DMS53 treated with DMSO at 0.1 percent for 48 hours (cell line): Measurements from ENCODE around the gene SPATA20.
A peak's percentile ranks its signal among the peaks of the same experiment; 100 is the strongest.

Source experiments
- DNase-seq: peaks from one replicate; lab custom pipeline; 2025; ENCODE audit not compliant: unreplicated experiment; lab: John Stamatoyannopoulos, UW

The SPATA20 gene

DNA sequence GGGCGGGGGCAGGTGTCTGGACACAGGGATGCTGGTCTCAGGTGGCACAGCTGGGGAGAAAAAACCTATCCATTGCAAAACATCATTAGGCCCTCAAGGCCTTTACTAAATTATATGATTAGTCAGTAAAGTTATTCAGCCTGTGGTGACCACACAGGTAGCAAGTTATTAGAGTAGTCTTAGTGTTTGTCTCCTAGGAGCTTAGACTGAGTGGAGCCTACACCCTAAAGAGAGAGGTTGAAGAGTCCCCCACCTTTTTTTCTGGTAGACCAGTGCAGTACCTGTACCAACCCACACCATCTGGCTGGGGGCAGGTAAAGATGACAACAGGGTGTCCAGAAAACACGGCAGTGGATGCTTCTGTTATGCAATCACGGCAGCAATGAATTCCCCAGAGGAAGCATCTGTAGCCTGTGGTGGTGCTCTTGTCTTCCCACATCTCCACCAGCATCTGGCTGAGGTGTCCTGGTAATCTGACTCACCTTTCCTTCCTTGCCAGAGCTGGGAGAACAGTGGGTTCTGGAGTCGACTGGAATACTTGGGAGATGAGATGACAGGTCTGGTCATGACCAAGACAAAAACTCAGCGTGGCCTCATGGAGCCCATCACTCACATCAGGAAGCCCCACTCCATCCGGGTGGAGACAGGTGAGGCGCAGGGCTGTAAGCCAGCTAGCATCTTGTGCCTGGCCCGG, 27.7 kb upstream of the SPATA20 start:
- DNase-seq, result no peak

DNA sequence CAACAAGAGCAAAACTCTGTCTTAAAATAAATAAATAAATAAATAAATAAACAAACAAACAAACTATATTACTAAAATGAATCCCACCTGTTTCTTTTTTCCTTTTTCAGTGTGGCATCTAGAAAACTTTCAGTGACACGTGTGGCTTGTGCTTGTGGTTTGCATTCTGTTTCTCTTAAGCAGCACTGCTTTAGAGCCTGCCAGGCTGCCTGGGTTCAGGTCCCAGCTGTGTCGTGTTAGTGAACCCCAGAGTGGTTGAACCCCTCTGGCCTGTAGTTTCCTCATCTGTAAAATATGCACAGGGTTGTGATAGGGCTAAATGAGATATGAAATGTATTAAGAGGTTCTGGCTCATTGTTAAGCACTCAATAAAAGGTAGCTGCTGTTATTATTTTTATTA, 26.5 kb upstream of the SPATA20 start:
- no peak for DNase-seq

GRCh38 chr17:50521514-50521913, 25.5 kb upstream of the SPATA20 start:
- DNase-seq, result no peak

DNA sequence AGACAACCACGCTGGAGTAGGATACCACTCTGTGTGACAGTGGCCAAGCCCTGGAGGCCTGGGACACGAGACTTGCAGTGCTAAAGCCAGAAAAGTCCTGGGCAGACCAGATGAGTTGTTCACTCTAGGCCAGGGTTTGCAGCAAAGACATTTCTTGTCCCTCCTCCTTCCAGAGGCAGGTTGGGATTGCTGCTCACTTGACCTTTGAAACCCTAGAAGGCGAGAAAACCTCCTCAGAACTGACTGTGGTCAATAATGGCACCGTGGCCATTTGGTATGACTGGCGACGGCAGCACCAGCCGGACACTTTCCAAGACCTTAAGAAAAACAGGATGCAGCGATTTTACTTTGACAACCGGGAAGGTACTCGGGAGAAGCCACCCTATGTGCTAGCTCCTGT, 24.2 kb upstream of the SPATA20 start:
- no peak for DNase-seq

- DNase-seq, result peak; percentile 35
Observed at GRCh38 chr17:50523208-50523607, 23.8 kb upstream of the SPATA20 start.

- no peak for DNase-seq
Observed at GRCh38 chr17:50524838-50525237, 22.1 kb upstream of the SPATA20 start.

DNA sequence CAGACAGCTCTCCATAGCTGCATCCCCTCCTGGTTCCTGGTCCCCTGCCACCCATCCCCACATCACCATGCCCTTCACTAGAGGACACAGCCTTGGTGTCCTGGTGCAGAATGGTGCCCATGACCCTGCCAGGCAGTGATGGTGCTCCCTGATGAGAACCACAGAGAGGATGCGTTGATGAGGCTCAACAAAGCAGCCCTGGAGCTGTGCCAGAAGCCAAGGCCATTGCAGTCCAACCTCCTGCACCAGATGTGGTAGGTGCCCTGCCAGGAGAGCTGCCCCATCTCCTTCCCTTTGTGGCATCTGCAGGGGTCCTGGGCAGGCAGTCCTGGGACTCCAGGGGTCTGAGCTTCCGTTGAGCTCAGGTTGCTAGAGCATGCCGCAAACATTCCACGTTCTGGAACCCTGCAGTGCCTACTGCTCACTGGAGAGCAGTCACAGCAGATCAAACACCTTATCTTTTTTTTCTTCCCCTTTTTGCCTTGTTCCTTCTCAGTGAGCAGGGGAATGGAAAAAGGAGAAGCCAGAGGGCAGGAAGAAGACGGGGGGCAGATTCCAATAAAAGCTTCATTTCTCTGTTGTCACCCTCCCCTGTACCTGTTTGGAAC, 19.7 kb upstream of the SPATA20 start:
- DNase-seq, result no peak

DNA sequence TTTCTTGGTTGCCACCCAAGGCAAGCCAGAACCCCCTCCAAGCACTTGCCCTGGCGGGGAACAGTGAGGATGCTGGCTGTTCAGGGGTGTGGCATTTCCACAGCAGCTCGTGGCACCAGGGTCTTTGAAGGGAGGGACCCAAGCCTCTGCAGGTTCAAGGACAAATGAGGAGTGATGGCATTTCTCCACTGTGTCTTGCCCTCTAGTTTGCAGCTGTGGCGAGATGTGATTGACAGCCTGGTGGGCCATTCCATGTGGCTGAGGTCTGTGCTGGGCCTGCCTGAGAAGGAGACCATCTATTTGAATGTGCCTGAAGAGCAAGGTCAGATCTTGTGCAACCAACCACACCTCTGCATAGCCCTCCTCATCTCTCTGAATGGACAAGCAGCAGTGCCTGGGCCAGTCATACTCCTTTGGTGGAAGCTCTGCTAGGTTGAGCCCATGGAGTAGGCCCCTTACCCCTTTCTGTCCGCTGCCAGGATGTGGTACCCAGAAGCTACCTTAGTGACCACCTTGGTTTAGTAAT, 19.0 kb upstream of the SPATA20 start:
- DNase-seq, result no peak

DNA sequence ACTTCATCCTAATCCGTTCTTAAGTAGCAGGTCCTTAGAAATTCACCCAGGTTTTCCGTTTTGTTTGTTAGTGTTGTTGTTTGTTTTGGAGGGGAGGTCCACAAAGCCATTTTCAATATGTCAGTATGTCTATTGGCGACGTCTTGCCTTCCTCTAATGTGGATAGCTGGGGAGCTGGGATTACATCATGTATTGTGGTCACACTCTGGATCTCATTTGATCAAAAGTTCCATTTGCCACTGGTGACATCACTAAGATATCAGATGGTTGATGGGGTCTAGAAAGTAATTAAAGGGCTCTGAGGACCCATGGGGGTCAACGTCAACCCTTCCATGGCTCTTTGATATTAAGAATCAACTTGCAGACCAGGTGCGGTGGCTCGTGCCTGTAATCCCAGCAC, 17.1 kb upstream of the SPATA20 start:
- no peak for DNase-seq

- no peak for DNase-seq
Observed at GRCh38 chr17:50531428-50532025, 15.4 kb upstream of the SPATA20 start.

DNA sequence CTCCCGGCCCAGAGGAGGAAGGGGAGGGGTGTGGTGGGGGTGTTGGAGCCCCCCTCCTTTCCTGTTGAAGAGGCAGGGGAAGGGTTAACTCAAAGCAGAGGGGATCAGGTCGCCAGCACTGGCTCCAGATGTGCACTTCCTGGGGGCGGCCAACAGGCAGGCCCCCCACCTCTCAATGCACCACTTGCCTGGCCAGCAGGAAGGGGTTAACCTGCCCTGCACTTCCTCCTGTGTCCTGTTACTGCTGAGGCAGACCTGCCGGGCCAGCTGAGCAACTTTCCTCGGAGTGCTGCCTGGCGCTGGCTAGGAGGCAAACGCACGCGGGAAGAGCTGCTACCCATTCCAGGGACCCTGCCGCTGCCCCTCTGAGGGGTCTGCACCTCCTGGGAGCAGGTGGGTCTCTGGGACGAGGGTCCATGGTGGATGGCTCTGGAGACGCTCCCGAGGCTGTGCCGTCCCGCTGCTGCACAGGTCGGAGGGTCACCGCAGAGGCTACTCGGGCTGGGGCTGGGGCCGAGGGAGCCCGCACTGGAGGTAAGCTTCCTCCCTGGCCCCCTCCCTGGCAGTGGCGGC, 14.4 kb upstream of the SPATA20 start, which contains the start of gene EPN3:
EPN3 (plus strand) TSS at position 284 of the 573 bp plus-strand sequence. CDS start 3,822 bp downstream, outside the sequence.
- peak; percentile 58 for DNase-seq

- no peak for DNase-seq
Observed at GRCh38 chr17:50533185-50533584, 13.8 kb upstream of the SPATA20 start.

DNA sequence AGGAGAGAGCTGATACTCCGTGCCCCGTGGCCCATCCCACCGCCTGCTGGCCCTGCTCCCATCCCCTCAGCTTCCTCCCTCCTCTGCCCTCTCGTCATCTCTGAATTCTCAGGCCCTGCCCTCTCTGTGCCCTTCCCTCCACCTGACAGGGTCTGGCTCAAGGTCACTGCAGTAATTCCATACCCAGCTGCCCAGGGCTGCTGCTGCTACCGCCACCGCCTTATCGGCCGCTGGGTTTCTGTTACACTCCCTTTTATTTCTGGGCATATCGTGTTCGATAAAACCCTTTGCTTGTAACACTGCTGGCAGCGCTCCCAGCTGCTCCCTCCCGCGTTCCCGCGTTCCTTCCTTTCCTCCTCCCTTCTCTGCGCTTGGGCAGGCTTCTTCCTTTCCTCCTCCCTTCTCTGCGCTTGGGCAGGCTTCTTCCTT, 13.2 kb upstream of the SPATA20 start:
- DNase-seq, result peak; percentile 29

GRCh38 chr17:50534222-50534978, 12.6 kb upstream of the SPATA20 start:
- DNase-seq, result peak; percentile 32

- no peak for DNase-seq
Observed at GRCh38 chr17:50534979-50535326, 12.0 kb upstream of the SPATA20 start.

DNA sequence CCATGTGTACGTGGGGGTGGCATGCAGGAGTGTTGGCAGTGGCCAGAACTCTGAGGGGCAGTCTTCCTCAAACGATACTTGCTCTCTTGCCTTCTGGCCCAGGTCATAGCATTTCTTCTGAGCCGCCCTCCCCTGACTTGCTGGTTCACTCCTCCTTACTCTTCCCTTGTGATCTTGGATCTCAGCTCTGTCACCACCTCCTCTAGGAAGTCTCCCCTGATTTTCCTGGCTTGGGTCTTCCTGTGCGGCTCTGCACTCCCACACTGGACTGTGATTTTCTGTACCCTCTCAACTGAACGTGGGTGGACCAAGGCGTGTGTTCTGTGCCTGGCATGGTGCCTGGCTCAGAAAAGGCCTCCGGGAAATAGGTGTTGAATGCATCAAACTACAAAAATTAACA, 11.6 kb upstream of the SPATA20 start:
- DNase-seq, result no peak

GRCh38 chr17:50536683-50537646, 10.0 kb upstream of the SPATA20 start:
- DNase-seq, result no peak

- no peak for DNase-seq
Observed at GRCh38 chr17:50537721-50538548, 9.0 kb upstream of the SPATA20 start.
